Measurements from ENCODE around the gene ACSM2A.
"Not testable (repeated sequence)": the region's sequence is repeated elsewhere in the genome, so short reads cannot be mapped to it uniquely, and the experiment has no call there.

Gene ACSM2A

GRCh38 chr16:20453633-20454032, 2.3 kb downstream of the ACSM2A start:
- DNase-seq: not testable (repeated sequence)

- DNase-seq: not testable (repeated sequence)
Observed at GRCh38 chr16:20459227-20459626, 7.9 kb downstream of the ACSM2A start.

- DNase-seq: not testable (repeated sequence)
Observed at GRCh38 chr16:20460313-20460712, 9.0 kb downstream of the ACSM2A start.

GRCh38 chr16:20468954-20469353, 17.6 kb downstream of the ACSM2A start:
- DNase-seq: not testable (repeated sequence)

GRCh38 chr16:20469930-20470329, 18.6 kb downstream of the ACSM2A start:
- not testable (repeated sequence) for DNase-seq

- DNase-seq: not testable (repeated sequence)
Observed at GRCh38 chr16:20470732-20471131, 19.4 kb downstream of the ACSM2A start.

- not testable (repeated sequence) for DNase-seq
Observed at GRCh38 chr16:20477188-20477744, 25.9 kb downstream of the ACSM2A start.

- DNase-seq: not testable (repeated sequence)
Observed at GRCh38 chr16:20483989-20484388, 32.7 kb downstream of the ACSM2A start.

- DNase-seq: no peak
Observed at GRCh38 chr16:20484726-20485125, 33.4 kb downstream of the ACSM2A start.

GRCh38 chr16:20485408-20485807, 34.1 kb downstream of the ACSM2A start:
- DNase-seq: no peak

GRCh38 chr16:20490994-20491393, 39.7 kb downstream of the ACSM2A start:
- DNase-seq: not testable (repeated sequence)

- not testable (repeated sequence) for DNase-seq
Observed at GRCh38 chr16:20491448-20491847, 40.1 kb downstream of the ACSM2A start.

- no peak for DNase-seq
Observed at GRCh38 chr16:20504418-20504817, 53.1 kb downstream of the ACSM2A start.

GRCh38 chr16:20507280-20507679, 56.0 kb downstream of the ACSM2A start:
- DNase-seq: no peak

GRCh38 chr16:20510323-20510722, 59.0 kb downstream of the ACSM2A start:
- DNase-seq: no peak

- no peak for DNase-seq
Observed at GRCh38 chr16:20515688-20516090, 64.4 kb downstream of the ACSM2A start.

- no peak for DNase-seq
Observed at GRCh38 chr16:20517149-20517548, 65.8 kb downstream of the ACSM2A start.

GRCh38 chr16:20519231-20519630, 67.9 kb downstream of the ACSM2A start:
- DNase-seq: no peak

- DNase-seq: no peak
Observed at GRCh38 chr16:20520103-20520502, 68.8 kb downstream of the ACSM2A start.

- not testable (repeated sequence) for DNase-seq
Observed at GRCh38 chr16:20531795-20532194, 80.5 kb downstream of the ACSM2A start.

- DNase-seq: not testable (repeated sequence)
Observed at GRCh38 chr16:20532284-20532792, 81.0 kb downstream of the ACSM2A start.

- DNase-seq: not testable (repeated sequence)
Observed at GRCh38 chr16:20536669-20537068, 85.3 kb downstream of the ACSM2A start.

Data from suppressor macrophage treated with lipopolysaccharide for 1 hour (primary cell).